ENCODE data around the gene MGAT5. TPM values are rescaled to one million over a fixed set of nuclear protein-coding genes. Genes with fewer than 3 reads are reported as not detected.

MGAT5 gene
- total RNA-seq, 1 experiment from 2014 or later, result 34.0 TPM

DNA sequence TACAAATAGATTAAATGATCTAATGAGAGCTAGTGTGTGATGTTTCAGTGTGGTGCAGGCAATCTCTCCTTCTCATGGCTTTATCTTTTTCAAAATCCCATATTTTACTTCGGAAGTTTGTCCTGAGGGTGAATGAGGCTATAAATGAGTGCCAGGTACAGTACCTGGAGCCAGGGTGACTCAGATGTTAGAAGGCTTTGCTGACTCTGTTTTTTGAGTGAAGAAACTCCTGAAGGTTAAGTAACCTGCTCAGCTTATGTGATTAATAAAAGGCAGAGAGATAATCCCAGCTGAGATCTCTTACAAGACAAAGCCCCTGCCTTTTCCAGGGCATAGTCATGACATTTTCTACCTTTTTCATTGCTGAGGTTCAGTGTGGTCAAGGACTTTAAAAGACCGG lies 52.6 kb downstream of the MGAT5 start:
- no peak overlapping the region for H3K27ac ChIP-seq (ENCODE audit: low read depth, low read length)
- H4K20me1 ChIP-seq (ENCODE audit: insufficient read depth), result no peaks in the 10 kb centered on the region; the same call in 1 of the 2 replicates
- ChIA-PET CTCF (no interaction called here), RAD21 (ENCODE audit: low non-redundant PET in 1 of 2, low total read pairs in 2 of 2, uncharacterized antibody in 2 of 2, unreplicated experiment in 2 of 2) (no interaction called here), POLR2A (no interaction called here)
- intact Hi-C loops (cut with micrococcal nuclease), result no loop called here
- no peaks in the 10 kb centered on the region for H3K9me2 ChIP-seq (ENCODE audit: insufficient read depth)
- no peaks in the 10 kb centered on the region for H3K36me3 ChIP-seq (ENCODE audit: control insufficient read depth in 1 of 2, insufficient read depth in 2 of 2, low read length in 2 of 2)
- ATAC-seq (no peak), DNase-seq (ENCODE audit: low read depth, low spot score) (no peak)
- H3K4me2 ChIP-seq (ENCODE audit: low read length), result no peak overlapping the region
- H3K4me1 ChIP-seq (ENCODE audit: control insufficient read depth in 1 of 2, insufficient read depth in 2 of 2, low read length in 2 of 2), result no peaks in the 10 kb centered on the region
- no peak overlapping the region for H3K4me3 ChIP-seq (replicated peaks in 1 of 2; ENCODE audit: low read depth in 1 of 2, low read length in 2 of 2)
- no peaks in the 10 kb centered on the region for H3K9me3 ChIP-seq (ENCODE audit: control insufficient read depth in 1 of 2, insufficient read depth in 1 of 2, low read depth in 1 of 2, low read length in 2 of 2)
- no TSS peak for BruUV-seq (replicated peaks)
- no peak overlapping the region for H3K9ac ChIP-seq (ENCODE audit: low read length)
- H2AFZ ChIP-seq (ENCODE audit: low read depth, low read length, poor library complexity, severe bottlenecking), result no peak overlapping the region
- H3K79me2 ChIP-seq (ENCODE audit: insufficient read depth, low read length), result no peaks in the 10 kb centered on the region
- TF ChIP-seq SRF (IDR thresholded peaks at IDR 0.05; ENCODE audit: low read depth), result no peak
- TF ChIP-seq SIN3A (IDR thresholded peaks at IDR 0.05; ENCODE audit: low read depth), result no peak
- no peak for TF ChIP-seq CEBPB (IDR thresholded peaks at IDR 0.05; ENCODE audit: low read depth)
- no peak for TF ChIP-seq EZH2 (IDR thresholded peaks at IDR 0.05)
- no peak for TF ChIP-seq FOSL1 (IDR thresholded peaks at IDR 0.05; ENCODE audit: low read depth)
- no peak for TF ChIP-seq EZH2phosphoT487 (IDR thresholded peaks at IDR 0.05; ENCODE audit: borderline replicate concordance)
- TF ChIP-seq TCF7L2 (IDR thresholded peaks at IDR 0.05; ENCODE audit: borderline replicate concordance, extremely low read depth, insufficient read depth, insufficient read length), result no peak
- TF ChIP-seq ZNF274 (IDR thresholded peaks at IDR 0.05; ENCODE audit: low read depth, low read length), result no peak
- TF ChIP-seq EGR1 (IDR thresholded peaks at IDR 0.05; ENCODE audit: low read depth), result no peak
- no peak for TF ChIP-seq ELF1 (IDR thresholded peaks at IDR 0.05; ENCODE audit: borderline replicate concordance, low read depth)
- TF ChIP-seq, protein P1, sequence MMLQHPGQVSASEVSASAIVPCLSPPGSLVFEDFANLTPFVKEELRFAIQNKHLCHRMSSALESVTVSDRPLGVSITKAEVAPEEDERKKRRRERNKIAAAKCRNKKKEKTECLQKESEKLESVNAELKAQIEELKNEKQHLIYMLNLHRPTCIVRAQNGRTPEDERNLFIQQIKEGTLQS (IDR thresholded peaks at IDR 0.05), result no peak
- H3K27me3 ChIP-seq (ENCODE audit: insufficient read depth, low read length), result no peaks in the 10 kb centered on the region

DNA sequence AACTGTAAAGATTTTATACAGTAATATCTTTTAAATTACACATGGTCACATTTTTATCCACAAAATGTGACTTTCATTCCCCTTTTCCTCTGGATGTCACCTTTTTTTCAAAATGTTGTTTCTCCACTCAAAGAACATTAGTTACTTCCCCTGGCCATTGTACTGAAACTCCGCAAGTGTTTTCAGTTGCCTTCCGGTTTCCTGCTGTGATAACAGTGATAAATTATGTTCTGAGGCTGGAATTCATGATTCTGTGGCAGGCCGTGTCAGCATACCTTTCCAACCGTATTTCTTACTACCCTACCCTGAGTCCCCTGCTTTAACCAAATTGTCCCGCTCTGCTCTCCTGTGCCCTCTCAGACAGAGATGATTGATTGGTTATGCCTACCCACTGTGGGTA lies 53.5 kb downstream of the MGAT5 start:
- H3K9me3 ChIP-seq (ENCODE audit: control insufficient read depth in 1 of 2, insufficient read depth in 1 of 2, low read depth in 1 of 2, low read length in 2 of 2), result no peaks in the 10 kb centered on the region
- POLR2A ChIA-PET, result no interaction called here
- no peaks in the 10 kb centered on the region for H3K79me2 ChIP-seq (ENCODE audit: insufficient read depth, low read length)
- TF ChIP-seq POLR2AphosphoS5 (IDR thresholded peaks at IDR 0.05; ENCODE audit: low read depth, low read length) (no peak), ZFX (IDR thresholded peaks at IDR 0.05) (no peak), EZH2phosphoT487 (IDR thresholded peaks at IDR 0.05; ENCODE audit: borderline replicate concordance) (no peak)
- TF ChIP-seq, protein P2, sequence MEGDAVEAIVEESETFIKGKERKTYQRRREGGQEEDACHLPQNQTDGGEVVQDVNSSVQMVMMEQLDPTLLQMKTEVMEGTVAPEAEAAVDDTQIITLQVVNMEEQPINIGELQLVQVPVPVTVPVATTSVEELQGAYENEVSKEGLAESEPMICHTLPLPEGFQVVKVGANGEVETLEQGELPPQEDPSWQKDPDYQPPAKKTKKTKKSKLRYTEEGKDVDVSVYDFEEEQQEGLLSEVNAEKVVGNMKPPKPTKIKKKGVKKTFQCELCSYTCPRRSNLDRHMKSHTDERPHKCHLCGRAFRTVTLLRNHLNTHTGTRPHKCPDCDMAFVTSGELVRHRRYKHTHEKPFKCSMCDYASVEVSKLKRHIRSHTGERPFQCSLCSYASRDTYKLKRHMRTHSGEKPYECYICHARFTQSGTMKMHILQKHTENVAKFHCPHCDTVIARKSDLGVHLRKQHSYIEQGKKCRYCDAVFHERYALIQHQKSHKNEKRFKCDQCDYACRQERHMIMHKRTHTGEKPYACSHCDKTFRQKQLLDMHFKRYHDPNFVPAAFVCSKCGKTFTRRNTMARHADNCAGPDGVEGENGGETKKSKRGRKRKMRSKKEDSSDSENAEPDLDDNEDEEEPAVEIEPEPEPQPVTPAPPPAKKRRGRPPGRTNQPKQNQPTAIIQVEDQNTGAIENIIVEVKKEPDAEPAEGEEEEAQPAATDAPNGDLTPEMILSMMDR (IDR thresholded peaks at IDR 0.05 in 2 of 3, conservative IDR thresholded peaks at IDR 0.05 in 1 of 3; ENCODE audit: borderline replicate concordance in 1 of 3, insufficient read depth in 1 of 3, low read depth in 2 of 3, low read length in 2 of 3), result no peak
- H3K9me2 ChIP-seq (ENCODE audit: insufficient read depth), result no peaks in the 10 kb centered on the region
- RAD21 ChIA-PET (ENCODE audit: low non-redundant PET in 1 of 2, low total read pairs in 2 of 2, uncharacterized antibody in 2 of 2, unreplicated experiment in 2 of 2), result no interaction called here
- no peaks in the 10 kb centered on the region; the same call in 1 of the 2 replicates for H4K20me1 ChIP-seq (ENCODE audit: insufficient read depth)
- H3K4me3 ChIP-seq (replicated peaks in 1 of 2; ENCODE audit: low read depth in 1 of 2, low read length in 2 of 2), result no peak overlapping the region
- BruUV-seq (replicated peaks), result no TSS peak
- ATAC-seq, result no peak
- no peaks in the 10 kb centered on the region for H3K4me1 ChIP-seq (ENCODE audit: control insufficient read depth in 1 of 2, insufficient read depth in 2 of 2, low read length in 2 of 2)
- no peak overlapping the region for H3K9ac ChIP-seq (ENCODE audit: low read length)
- CTCF ChIA-PET, result no interaction called here
- DNase-seq (ENCODE audit: low read depth, low spot score), result no peak
- H3K27ac ChIP-seq (ENCODE audit: low read depth, low read length), result no peak overlapping the region
- intact Hi-C loops (cut with micrococcal nuclease), result no loop called here
- H2AFZ ChIP-seq (ENCODE audit: low read depth, low read length, poor library complexity, severe bottlenecking), result no peak overlapping the region
- no peak overlapping the region for H3K4me2 ChIP-seq (ENCODE audit: low read length)
- no peaks in the 10 kb centered on the region for H3K27me3 ChIP-seq (ENCODE audit: insufficient read depth, low read length)
- H3K36me3 ChIP-seq (ENCODE audit: control insufficient read depth in 1 of 2, insufficient read depth in 2 of 2, low read length in 2 of 2), result no peaks in the 10 kb centered on the region

All from HCT116 (cell line).